ENCODE results near the gene NEDD4.
"Not testable (repeated sequence)": the region's sequence is repeated elsewhere in the genome, so short reads cannot be mapped to it uniquely, and the experiment has no call there.

The NEDD4 gene

GRCh38 chr15:55993111-55993803, at the start of gene NEDD4:
NEDD4 (minus strand) TSS chr15:55993612; CDS start chr15:55993555, 57 bp downstream.
- peak in 55 of 56 donors; percentile 13 to 95 (median 79) for DNase-seq

DNA sequence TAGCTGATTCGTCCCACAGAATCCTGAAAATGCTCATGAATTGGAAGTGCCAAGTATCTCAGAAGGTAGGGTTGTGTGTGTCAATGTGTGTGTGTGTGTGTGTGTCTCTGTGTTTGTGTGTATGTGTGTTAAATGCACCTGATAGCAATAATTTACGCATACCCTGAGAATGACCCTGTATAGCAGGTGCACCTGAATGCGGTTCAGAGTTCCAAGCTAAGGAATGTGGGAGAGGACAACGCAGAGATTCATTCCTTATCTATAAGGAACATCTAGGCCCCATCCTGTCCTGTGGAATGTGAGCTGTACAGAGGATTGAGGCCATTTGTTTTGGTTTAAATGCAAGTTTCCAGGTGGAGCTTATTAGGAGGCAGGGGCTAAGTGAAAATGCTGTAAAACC, 49.1 kb upstream of the NEDD4 start:
- DNase-seq = no peak

DNA sequence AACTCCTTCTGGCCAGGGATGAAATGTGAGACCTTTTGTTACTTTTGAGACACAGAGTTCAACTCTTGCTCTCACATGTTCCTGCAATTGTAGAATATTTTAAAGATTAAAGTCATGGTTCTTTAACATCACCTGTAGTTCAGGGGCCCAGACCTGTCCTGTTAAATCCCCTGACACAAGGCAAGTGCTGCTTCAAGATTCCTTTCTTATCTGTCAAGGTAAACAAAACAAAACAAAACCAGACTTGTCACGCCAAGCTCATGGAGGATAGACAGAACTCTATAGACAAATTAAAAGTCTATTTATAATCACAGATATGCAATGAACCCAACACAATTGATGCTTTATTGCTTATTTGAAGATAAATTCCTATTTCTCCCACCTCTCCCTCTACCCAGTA, 48.6 kb upstream of the NEDD4 start:
- no peak for DNase-seq

GRCh38 chr15:56040081-56041035, 46.9 kb upstream of the NEDD4 start:
- peak in 24 of 56 donors; percentile 0 to 68 (median 17) for DNase-seq

GRCh38 chr15:56038707-56039106, 45.3 kb upstream of the NEDD4 start:
- DNase-seq = no peak

DNA sequence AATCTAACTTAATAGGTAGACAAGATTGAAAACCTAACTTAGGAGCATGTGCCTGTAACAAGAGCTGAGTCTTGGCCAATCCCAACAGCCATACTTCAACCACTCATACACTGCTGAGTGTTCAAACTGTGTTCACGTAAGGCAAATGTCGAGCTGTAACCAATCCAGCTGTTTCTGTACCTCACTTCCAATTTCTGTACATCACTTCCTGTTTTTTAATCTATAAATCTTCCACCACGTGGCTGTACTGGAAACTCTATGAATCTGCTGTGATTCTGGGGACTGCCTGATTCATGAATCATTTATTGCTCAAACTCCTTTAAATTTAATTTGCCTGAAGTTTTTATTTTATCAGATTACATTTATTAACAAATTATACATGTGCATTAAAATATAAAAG, 44.6 kb upstream of the NEDD4 start:
- DNase-seq = no peak

DNA sequence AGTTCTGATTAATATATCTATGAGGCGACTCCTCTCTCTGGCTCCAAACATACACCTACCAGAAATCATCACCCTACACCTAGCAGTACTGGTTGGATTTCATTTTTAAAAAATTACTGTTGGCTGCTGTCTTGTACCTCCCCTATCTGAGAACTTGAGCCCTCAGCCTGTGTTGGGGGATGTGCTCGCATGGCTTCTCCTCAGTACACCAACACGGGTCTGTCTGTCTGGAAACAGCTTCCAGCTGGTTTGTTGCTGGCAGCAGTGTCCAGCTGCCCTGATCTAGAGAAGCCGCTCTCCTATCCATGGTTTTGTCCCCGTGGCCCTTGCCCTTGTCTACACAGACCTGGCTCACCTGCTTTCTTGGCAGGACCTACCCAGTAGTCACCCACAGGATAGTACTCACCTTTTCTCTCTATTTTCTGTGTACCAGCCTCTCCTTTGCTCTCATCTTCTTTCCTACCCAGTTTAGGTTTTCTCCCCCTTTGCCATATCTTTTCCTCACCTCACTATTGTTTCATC, 43.2 kb upstream of the NEDD4 start:
- no peak for DNase-seq

DNA sequence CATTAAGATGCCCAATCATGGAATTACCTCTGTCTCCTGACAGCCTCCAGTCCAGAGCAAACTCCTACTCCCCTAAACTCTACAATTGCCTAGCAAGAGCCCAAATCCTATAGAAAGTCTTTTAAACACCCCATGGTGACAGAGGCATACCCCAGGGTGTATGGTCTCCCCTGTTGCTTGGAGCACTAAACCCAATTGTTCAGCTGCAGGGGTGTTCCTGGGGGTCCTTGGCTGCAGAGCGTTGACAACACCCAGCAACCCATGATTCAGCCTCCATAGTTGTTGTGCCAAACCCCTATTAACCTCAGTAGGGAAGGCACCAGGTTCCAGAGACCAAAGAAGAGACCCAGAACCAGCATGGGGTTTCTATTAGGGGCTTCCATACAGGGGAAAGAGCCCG, 41.8 kb upstream of the NEDD4 start:
- DNase-seq = no peak

- no peak for DNase-seq
These were observed 41.1 kb upstream of the NEDD4 start for GRCh38 chr15:56034514-56034913.

GRCh38 chr15:56032373-56032772, 39.0 kb upstream of the NEDD4 start:
- no peak for DNase-seq

- DNase-seq = no peak
These were observed 38.4 kb upstream of the NEDD4 start for GRCh38 chr15:56031836-56032235.

- DNase-seq = no peak
These were observed 38.0 kb upstream of the NEDD4 start for GRCh38 chr15:56031402-56031801.

GRCh38 chr15:56028430-56028829, 35.0 kb upstream of the NEDD4 start:
- no peak for DNase-seq

DNA sequence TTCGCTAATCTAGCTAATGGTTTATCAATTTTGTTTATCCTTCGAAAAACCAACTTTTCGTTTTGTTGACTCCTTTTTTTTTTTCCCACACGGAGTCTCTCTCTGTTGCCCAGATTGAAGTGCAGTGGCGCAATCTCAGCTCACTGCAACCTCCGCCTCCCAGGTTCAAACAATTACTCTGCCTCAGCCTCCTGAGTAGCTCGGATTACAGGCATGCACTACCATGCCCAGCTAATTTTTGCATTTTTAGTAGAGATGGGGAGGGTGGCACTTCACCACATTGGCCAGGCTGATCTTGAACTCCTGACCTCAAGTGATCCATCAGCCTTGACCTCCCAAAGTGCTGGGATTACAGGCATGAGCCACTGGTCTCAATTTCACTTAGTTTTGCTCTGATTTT, 29.7 kb upstream of the NEDD4 start:
- DNase-seq = not testable (repeated sequence)

DNA sequence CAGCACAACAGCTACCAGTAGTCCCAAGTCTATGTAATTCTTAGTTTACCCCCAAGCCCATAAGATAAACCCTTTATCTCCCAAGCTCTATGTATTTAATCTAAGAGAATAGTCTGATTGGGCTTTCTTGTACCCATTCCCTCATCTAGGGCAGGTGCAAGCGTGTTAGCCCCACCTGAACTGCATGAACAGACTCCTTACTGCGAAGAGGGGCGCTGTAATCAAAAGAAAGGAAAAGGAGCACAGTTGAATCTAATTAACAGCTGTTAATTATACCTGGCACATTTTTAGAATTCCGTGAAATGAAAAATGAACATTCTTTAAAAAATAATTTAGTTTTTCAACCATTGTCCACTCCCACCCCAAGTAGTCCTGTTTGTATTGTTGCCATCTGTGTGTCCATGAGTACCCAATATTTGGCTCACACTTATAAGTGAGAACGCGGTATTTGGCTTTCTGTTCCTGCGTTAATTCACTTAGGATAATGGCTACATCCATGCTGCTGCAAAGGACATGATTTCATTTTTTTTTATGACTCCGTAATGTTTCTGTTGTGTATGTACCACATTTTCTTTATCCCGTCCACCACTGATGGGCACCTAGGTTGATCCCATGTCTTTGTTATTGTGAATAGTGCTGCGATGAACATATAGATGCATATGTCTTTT, 26.5 kb upstream of the NEDD4 start:
- DNase-seq = no peak

- DNase-seq = no peak
These were observed 25.8 kb upstream of the NEDD4 start for GRCh38 chr15:56019060-56019793.

DNA sequence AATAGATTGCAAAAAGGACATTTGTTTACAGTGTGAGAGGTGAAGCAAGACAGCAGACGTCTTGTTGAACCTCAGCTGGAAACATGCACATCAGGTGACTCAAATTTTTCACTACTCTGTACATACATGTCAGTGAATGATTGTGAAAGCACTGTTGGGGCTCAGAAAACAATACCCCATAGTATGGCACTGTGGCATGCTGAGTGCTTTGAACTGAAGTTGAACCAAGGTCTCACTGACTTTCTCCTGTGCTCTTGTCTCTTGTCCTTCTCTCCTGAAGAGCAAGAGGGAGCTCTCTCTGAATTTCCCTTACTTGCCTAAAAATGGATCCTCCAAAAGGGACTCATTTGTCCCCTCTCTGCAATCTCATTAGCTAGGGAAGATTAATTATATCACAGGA, 24.5 kb upstream of the NEDD4 start:
- no peak for DNase-seq

- no peak for DNase-seq
These were observed 24.1 kb upstream of the NEDD4 start for GRCh38 chr15:56017511-56017910.

DNA sequence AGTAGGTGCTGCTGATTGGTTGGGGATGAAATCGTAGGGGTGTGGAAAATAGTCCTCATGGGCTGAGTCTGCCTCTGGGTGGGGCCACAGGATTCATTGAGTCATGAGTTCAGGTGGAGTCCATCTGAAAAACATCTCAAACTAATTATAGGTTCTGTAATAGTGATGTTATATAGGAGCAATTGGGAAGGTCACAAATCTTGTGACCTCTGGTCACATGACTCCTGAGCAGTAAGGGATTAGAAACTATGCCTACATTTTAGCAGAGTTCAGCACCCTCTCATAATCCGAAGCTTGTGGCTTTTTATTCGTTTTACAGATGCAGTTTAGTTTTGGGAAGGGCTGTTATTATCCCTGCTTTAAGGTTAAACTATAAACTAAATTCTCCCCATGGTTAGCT, 22.9 kb upstream of the NEDD4 start:
- DNase-seq = no peak

DNA sequence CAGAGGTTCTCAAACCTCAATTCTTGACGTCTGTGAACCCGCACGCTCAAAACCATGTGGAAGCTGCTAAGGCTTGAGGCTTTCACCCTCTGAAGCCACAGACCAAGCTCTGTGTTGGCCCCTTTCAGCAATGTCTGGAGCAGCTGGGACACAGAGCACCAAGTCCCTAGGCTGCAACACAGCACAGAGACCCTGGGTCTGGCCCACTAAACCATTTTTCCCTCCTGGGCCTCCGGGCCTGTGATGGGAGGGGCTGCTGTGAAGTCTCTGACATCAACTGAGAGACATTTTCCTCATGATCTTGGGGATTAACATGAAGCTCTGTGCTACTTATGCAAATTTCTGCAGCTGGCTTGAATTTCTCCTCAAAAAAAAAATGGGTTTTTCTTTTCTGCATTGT, 21.3 kb upstream of the NEDD4 start:
- DNase-seq = no peak

DNA sequence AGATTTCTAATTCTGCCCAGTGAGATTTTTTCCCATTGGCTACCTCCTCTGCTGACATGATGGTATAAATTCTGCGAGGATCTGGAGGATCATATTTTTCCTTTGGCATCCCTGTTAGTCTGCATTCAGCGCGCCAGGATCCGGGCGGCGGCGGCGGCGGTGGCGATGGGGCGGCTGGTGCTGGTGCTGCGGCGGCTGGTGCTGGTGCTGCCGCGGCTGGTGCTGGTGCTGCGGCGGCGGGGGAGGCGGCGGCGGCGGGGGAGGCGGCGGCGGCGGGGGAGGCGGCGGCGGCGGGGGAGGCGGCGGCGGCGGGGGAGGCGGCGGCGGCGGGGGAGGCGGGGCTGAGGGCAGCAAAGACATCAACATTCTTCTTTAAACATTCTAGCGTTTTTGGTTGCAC, 13.6 kb upstream of the NEDD4 start:
- DNase-seq = peak in 16 of 56 donors; percentile 0 to 58 (median 14)

All from nucleus accumbens (tissue), 56 donors.